ENCODE results near the gene OR51V1. TPM values are rescaled to one million over a fixed set of nuclear protein-coding genes. Genes with fewer than 3 reads are reported as not detected.

The OR51V1 gene
- polyA plus RNA-seq, 4 donors: not detected

GRCh38 chr11:5232176-5232575 lies 31.7 kb upstream of the OR51V1 start:
- no peak for DNase-seq (ENCODE audit: low read depth in 4 of 4, low spot score in 3 of 4)

GRCh38 chr11:5231111-5231510 lies 30.6 kb upstream of the OR51V1 start:
- DNase-seq (ENCODE audit: low read depth in 4 of 4, low spot score in 3 of 4): no peak

GRCh38 chr11:5230266-5230665 lies 29.8 kb upstream of the OR51V1 start:
- DNase-seq (ENCODE audit: low read depth in 4 of 4, low spot score in 3 of 4): no peak

- no peak for DNase-seq (ENCODE audit: low read depth in 4 of 4, low spot score in 3 of 4)
Observed at GRCh38 chr11:5229796-5230195, 29.3 kb upstream of the OR51V1 start.

- no peak for DNase-seq (ENCODE audit: low read depth in 4 of 4, low spot score in 3 of 4)
Observed at GRCh38 chr11:5229356-5229755, 28.9 kb upstream of the OR51V1 start.

GRCh38 chr11:5228124-5228523 lies 27.6 kb upstream of the OR51V1 start:
- no peak for DNase-seq (ENCODE audit: low read depth in 4 of 4, low spot score in 3 of 4)

GRCh38 chr11:5227681-5228080 lies 27.2 kb upstream of the OR51V1 start:
- no peak for DNase-seq (ENCODE audit: low read depth in 4 of 4, low spot score in 3 of 4)

GRCh38 chr11:5226732-5227310 lies 26.3 kb upstream of the OR51V1 start, which contains the start of gene HBB:
TSS of gene HBB (minus strand) at chr11:5227071. CDS start at chr11:5227021, 50 bp downstream.
- DNase-seq (ENCODE audit: low read depth in 4 of 4, low spot score in 3 of 4): no peak

- DNase-seq (ENCODE audit: low read depth in 4 of 4, low spot score in 3 of 4): no peak
Observed at GRCh38 chr11:5225480-5225871, 25.0 kb upstream of the OR51V1 start.

- DNase-seq (ENCODE audit: low read depth in 4 of 4, low spot score in 3 of 4): no peak
Observed at GRCh38 chr11:5224538-5225479, 24.3 kb upstream of the OR51V1 start.

GRCh38 chr11:5223686-5224085 lies 23.2 kb upstream of the OR51V1 start:
- no peak for DNase-seq (ENCODE audit: low read depth in 4 of 4, low spot score in 3 of 4)

- no peak for DNase-seq (ENCODE audit: low read depth in 4 of 4, low spot score in 3 of 4)
Observed at GRCh38 chr11:5223146-5223545, 22.7 kb upstream of the OR51V1 start.

- no peak for DNase-seq (ENCODE audit: low read depth in 4 of 4, low spot score in 3 of 4)
Observed at GRCh38 chr11:5210376-5210885, 9.9 kb upstream of the OR51V1 start.

- peak in 2 of 4 donors; percentile 1 to 15 for DNase-seq (ENCODE audit: low read depth in 4 of 4, low spot score in 3 of 4)
Observed at GRCh38 chr11:5204787-5205186, 4.3 kb upstream of the OR51V1 start.

- DNase-seq (ENCODE audit: low read depth in 4 of 4, low spot score in 3 of 4): no peak
Observed at GRCh38 chr11:5203366-5203765, 2.9 kb upstream of the OR51V1 start.

- no peak for DNase-seq (ENCODE audit: low read depth in 4 of 4, low spot score in 3 of 4)
Observed at GRCh38 chr11:5198285-5198684, 2.2 kb downstream of the OR51V1 start.

- no peak for DNase-seq (ENCODE audit: low read depth in 4 of 4, low spot score in 3 of 4)
Observed at GRCh38 chr11:5197536-5197935, 2.9 kb downstream of the OR51V1 start.

- DNase-seq (ENCODE audit: low read depth in 4 of 4, low spot score in 3 of 4): no peak
Observed at GRCh38 chr11:5196731-5197130, 3.8 kb downstream of the OR51V1 start.

GRCh38 chr11:5196067-5196466 lies 4.4 kb downstream of the OR51V1 start:
- no peak for DNase-seq (ENCODE audit: low read depth in 4 of 4, low spot score in 3 of 4)

- DNase-seq (ENCODE audit: low read depth in 4 of 4, low spot score in 3 of 4): no peak
Observed at GRCh38 chr11:5192738-5193137, 7.7 kb downstream of the OR51V1 start.

GRCh38 chr11:5188201-5188600 lies 12.3 kb downstream of the OR51V1 start:
- no peak for DNase-seq (ENCODE audit: low read depth in 4 of 4, low spot score in 3 of 4)
